ENCODE data around the gene HOXB6.

DNA sequence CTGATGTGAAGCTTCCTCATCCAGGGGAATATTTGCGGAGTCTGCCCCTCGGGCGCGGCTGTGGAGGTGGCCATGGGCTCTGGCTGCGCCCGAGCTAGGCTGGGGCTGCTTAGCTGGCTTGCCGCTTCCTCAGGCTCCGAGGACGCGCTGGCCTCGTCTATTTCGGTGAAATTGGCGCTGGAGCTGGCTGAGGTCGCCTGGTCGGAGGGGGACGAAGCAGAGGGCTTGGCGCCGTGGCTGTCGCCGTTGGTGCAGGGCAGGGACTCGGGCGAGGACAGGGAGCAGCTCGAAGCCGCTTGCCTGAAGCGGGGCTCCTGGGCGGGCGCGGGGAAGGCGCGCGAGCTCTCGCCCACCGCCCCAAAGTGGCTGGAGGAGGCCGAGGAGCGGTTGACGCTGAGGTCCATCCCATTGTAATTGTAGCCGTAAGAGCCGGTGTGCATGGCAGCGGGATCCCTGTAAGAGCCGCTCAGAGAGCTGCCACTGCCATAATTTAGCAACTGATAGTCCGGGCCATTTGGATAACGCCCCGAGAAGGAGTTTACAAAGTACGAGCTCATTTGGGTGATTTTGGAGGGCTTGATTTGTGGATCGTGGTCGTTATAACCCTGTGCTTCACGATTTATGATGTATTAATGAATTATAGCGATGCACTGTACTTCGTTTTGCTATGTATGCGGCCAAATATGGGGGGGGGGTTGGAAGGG is 11.5 kb downstream of the HOXB6 start, which contains the start of gene HOXB5:
- TF ChIP-seq, protein P1, sequence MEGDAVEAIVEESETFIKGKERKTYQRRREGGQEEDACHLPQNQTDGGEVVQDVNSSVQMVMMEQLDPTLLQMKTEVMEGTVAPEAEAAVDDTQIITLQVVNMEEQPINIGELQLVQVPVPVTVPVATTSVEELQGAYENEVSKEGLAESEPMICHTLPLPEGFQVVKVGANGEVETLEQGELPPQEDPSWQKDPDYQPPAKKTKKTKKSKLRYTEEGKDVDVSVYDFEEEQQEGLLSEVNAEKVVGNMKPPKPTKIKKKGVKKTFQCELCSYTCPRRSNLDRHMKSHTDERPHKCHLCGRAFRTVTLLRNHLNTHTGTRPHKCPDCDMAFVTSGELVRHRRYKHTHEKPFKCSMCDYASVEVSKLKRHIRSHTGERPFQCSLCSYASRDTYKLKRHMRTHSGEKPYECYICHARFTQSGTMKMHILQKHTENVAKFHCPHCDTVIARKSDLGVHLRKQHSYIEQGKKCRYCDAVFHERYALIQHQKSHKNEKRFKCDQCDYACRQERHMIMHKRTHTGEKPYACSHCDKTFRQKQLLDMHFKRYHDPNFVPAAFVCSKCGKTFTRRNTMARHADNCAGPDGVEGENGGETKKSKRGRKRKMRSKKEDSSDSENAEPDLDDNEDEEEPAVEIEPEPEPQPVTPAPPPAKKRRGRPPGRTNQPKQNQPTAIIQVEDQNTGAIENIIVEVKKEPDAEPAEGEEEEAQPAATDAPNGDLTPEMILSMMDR (IDR thresholded peaks at IDR 0.05) = no peak
- TF ChIP-seq POLR2AphosphoS5 (IDR thresholded peaks at IDR 0.05; ENCODE audit: low read depth, low read length) = peak; percentile 75
- TF ChIP-seq SIN3A (IDR thresholded peaks at IDR 0.05; ENCODE audit: borderline replicate concordance, insufficient read depth, low read depth, low read length) = 0 out of 2 replicates have a peak, but pooled peaks have one; percentile 52
